T follicular helper cell (primary cell): ENCODE measurements around the gene TMEFF2.

Experiments used
- DNase-seq: peaks from one replicate; pipeline ENCODE4 v3.0.0-alpha.2; 2020; ENCODE audit warnings: low read depth

The TMEFF2 gene

DNA sequence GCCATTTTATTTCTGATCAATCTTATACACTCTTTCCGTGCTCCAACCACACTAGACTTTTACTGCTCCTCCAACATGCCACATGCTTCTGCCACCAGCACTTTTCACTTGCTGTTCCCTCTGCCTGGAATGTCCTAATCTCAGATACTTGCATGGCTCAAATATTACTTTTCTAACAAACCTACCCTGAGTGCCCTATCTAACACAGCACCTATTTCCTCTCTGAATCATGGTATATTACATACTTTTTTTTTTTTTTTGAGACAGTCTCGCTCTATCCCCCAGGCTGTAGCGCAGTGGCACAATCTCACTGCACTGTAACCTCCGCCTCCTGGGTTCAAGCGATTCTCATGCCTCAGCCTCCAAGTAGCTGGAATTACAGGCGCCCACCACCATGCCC, 181.5 kb downstream of the TMEFF2 start:
- no peak for DNase-seq

DNA sequence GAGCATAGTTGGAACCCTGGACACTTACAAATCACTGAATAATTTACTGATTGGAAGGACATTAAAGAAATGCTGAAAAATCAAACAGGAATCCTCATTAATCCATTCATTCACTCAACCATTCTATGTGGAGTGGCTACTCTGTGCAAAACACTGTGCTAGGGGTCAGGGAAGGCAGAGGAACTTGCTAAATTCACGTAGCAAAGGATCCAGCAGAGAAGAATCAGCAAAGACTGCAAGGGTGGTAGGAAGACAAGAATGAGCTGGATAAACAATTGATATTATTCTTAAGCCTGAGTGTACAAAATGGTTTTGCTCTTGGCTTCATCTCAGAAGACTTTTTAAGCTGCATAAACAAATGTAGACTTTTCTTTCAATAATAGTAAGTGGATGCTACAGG, 183.5 kb downstream of the TMEFF2 start:
- no peak for DNase-seq

DNA sequence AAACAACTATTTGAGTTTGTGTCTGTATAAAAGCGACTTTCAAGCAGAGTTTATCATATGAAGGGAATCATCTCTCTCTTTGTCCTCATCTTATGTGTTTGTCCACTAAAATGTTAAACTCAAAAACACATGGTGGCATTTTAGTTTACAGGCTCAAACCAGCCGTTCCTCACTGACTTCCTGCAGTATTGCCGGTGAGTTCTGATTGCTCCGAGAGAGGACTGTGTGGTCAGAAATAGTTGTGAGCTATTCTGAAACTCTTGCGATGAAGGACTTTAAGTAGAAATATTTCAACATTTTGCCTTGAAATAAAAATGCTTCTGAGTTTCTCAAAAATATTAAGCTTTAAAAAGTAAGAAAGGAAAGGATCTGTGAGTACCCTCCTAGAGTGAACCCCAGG, 184.7 kb downstream of the TMEFF2 start:
- DNase-seq = no peak

DNA sequence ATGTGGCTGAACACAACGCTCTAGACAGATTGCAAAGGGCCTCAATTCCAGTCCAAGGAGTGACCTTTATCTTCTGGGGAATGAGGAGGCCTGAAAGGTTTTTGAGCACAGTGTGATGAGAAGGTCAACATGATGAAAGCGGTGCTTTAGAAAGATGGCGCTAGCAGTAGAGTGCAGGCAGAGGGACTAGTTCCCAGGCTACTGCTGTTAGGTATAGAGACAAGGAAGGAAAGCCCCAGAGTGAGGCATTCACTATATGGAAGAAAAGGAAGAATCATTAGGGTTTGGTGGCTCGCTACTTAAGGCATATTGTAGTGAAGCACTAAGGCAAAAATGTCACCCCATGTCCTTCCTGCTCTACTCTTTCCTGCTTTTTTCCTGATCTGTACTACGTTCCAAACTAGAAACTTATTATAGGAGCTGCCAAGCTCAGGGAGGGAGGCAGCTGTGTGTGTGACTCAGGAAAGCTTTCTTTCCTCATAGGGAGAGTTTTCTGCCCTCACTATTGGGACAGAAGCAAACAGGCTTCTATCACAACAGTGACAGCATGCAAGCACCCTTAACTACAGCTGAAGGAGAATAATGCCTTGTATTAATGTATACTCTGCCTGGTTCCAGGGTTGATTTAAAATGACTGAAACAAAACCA, 187.0 kb downstream of the TMEFF2 start:
- DNase-seq = no peak

DNA sequence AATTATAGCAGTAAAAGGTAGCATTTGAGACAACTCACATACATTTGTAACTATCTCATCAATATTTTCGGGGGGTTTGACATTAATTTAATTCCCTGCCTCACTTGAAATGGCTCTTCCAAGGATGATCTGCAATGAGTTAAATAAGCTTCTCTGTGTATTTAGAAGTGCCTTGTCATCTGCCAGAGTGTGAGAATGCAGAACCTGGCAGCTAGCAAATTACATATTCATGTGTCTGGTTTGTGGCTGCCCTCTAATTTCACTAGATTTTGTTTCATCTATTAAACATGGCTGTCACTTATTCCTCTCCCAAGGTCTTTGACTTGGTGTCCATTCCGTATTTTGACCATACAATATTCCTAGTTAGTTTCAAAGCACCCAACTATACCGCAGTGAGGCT, 189.5 kb downstream of the TMEFF2 start:
- no peak for DNase-seq

DNA sequence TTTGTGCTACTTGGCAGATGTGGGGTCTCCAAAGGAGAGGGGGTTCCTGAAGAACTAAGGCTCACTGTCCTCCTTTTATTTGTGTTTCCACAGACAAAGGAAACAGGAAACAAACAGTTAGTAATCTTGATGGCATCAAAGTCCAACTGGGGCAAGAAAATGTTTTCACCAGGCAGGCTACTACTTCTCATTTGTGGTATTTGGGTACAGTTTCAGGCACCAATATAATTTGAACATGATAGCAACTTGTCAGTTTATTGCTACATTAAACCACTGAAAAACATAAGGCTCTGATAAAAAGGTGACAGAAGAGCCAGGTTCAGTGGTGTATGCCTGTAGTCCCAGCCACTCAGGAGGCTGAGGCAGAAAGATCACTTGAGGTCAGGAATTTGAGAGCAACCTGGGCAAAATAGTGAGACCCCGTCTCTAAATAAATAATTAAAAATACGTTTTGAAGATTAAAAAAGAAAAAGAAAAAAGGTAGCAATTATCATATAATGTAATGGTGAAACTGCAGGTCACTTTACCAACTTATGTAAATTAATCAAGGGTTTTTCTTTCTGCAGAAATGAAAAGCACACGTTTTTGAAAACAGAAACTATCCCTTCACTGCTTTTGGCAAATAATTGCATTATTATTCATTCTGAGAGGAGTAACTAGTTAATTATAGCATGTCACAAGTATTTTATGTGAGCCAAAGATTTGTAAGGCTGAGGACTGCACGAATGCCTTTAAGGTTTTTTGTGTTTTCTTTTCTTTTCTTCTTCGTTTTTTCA, 190.4 kb downstream of the TMEFF2 start:
- no peak for DNase-seq

DNA sequence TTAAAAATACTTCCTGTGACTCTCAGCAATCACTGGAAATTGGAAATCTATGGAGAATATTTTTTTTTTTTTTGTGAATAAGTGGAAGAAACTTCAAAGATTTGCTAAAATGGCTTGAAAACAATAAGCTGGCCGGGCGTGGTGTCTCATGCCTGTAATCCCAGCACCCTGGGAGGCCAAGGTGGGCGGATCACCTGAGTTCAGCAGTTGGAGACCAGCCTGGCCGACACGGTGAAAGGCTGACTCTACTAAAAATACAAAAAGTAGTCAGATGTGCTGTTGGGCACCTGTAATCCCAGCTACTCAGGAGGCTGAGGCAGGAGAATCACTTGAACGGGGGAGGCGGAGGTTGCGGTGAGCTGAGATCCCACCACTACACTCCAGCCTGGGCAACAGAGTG, 192.3 kb downstream of the TMEFF2 start:
- no peak for DNase-seq

DNA sequence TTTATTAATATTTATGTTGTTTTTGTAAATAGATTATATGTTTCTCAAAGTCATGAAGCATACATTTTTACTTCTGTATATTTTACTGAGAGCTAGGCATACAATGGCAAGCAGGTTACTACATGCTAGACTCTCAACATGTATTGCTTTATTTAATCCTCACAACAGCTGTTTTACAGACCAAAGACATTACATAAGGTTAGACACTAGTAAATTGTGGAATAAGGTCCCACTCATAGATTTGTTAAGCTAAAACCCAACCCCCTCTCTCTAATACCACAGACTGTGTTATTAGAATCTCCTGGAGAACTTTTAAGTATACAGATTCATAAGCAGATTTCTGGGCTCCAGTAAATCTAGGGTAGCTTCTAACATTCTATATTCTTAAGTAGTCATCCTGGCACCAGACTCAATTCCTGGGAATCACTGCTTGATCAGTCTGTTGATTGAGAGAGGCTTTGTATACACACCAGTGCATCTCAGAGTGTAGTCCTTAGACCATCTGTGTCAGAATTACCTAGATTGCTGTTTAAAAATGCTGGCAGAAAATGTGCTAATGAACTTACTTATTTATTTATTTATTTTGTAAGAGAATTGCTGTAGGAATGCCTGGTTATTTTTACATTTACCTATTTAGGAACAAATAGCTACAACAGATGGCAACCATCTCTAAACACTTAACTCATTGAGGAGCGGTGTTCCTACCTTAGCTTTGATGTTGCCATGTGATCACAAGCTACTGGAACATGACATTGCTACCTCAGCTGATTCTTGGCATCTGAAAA, 194.3 kb downstream of the TMEFF2 start:
- DNase-seq = no peak

DNA sequence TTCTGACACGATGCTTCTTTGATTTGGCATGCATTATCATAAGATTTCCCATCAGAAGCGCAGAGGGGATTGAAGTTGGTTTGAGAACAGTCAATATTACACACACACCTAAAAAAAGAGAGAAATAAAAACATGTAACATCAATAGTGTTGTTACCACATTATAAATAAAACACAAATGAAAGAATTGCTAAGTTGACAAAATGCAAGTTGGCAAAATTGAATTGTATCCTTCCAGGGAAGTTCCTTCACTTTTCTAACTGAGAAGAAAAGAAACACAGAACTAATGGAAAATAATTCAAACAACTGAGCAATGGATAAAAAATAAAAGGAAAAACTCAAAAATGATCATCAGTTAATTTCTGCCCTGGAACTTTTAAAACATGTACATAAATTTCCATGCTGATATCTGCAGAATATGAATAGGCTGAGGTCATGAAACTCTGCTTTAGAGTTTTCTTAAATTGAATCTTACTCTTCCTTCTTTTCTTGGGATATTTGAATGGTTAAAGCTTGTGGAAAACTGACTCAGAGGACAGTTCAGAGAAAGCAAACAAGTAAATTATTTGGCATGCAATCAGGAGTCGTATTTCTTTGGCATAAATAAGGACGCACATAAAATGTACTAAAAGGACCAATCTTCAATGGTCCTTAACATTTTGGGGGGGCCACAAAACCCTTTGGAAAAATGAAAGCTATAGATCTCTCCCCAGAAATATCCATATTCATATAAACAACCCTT, 195.5 kb downstream of the TMEFF2 start:
- no peak for DNase-seq

DNA sequence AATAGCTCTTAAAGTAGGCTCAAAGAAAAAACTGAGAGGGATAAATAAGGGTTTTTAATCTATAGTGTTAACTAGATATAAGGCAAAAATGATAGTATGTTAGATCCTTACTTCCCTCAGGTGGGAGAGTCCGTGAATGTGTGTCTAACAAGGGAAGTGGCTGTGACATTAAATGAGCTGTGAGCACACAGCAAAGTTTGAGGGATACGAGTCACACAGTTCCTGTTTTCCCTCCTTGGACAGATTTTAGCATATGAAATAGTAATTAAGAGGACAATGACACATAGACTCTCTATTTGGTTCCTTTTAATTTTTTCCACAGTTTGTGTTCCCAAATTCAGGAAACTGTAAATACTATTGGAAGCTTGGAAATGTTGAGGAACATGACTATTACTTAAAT, 199.4 kb downstream of the TMEFF2 start:
- no peak for DNase-seq

DNA sequence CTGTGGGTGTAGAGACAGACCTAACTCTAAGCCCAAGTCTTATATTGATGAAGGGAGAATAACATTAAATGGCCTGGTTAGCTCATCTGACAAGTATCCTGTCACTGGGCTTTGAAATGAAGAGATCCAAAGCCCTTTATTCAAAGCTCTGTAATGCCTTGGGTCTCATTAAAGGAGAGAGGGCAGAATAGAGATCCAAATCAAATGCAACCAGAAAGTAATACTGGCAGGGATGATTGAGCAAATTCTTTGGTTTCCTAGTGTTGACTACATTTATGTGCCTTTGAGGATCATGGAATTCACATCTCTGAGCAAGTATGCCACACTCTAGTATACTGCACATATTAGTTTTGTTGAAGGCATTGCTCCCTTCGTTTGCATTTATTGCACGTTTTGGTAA, 200.0 kb downstream of the TMEFF2 start:
- DNase-seq = no peak

DNA sequence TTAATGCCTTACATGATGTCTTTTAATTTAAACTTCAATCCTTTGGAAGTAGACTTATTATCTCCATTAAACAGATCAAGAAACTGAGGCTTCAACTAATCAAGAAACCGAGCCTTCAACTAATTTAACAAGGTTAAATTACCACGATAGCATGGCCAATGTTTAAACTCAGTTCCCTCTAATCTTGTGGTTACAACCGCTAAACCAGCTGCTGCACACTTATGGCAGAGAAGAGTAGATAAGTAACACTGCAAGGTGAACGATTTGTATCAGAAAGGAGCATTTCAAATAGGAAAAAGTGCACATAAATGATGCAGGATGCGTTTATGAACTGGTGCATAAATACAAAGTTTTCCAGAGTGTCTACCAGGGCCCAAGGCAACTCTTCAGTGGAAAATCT, 203.3 kb downstream of the TMEFF2 start:
- no peak for DNase-seq

DNA sequence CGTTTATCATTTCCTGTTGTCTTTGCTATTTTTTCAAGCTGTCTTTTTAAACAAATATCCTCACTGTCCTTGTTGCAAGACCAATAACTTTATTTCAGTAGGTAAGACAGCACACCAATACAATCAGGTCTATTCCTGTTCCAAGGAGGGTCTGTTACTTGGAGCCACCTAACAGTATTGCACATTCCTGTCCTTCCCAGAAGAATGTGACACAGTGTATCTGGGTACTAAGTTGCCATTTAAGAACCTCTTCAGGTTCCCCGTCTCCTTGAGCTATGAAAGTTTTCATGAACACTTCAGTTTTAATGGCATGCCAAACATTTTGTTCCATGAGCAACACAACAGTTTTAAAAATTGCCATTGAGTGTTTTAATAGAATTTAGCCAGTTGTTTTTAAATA, 209.0 kb downstream of the TMEFF2 start:
- no peak for DNase-seq

DNA sequence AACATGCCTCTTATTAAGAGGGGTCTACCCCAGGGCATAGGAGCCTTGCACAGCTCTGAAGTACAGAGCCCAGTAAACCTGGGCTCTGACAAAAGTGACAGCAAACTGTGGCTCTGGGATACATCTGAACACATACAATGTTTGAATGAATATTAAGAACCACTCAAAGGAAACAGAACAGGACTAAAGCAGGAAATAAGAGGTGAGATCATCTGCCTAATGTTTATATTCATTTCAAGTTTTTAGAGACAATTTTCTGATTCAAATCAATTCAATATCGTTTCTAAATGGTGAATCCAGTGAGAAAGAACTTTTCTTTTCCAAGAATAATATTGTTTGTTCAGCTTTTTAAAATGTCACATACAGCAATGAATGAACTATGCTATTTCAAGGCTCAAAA, 211.1 kb downstream of the TMEFF2 start:
- DNase-seq = no peak

DNA sequence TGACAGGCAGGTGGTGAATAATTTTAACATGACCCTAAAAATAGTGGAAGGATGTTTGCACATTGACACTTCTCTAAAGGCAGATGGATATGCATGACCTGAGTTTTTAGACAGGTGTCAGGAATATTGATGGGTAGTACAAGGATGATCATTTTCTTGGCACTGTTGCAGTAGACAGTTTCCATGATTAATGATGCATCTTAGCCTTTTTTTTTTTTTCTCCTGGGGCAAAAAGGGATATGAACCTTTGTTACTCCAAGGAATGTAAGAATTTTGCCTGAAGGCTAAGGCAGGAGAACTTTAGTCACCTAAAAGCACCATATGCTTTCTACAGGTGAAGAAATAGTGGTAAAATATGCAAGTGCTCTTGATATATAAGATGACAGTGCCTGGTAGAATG, 211.5 kb downstream of the TMEFF2 start:
- DNase-seq = no peak

DNA sequence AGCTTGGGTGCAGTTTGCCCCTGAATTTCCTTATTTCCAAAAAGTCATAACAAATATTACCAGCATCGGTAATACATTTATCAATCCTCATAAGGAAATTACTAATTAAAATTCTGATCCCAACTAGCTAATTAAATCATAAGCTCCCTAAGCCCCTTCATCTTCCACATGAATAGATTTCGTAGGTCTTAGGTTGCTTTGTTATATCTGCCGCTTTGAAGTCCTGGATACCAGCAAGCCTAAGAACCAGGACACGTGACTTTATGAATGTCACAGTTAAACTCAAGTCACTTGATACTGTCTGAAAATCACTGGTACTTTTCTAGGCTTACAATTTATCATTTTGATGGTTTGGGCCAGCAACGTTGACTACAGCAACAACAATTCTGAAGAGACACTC, 213.0 kb downstream of the TMEFF2 start:
- no peak for DNase-seq

DNA sequence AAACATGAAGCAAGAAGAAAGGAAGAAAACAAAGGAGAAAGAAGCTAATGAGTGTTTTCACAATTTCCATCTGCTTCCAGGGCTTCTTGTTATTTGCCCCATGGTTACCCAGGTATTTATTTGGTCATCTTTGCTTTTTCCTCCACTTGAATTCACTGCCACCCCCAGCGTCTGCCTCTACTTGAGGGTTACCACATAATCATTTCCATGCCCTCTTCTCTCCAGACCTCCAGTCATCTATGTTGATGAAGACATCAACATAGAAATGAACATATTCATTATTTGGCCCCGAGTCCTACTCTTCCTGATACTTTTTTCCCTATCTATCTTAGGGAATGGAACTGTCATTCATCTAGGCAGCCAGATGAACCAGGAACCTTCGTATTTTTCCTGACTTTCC, 214.2 kb downstream of the TMEFF2 start:
- DNase-seq = no peak

DNA sequence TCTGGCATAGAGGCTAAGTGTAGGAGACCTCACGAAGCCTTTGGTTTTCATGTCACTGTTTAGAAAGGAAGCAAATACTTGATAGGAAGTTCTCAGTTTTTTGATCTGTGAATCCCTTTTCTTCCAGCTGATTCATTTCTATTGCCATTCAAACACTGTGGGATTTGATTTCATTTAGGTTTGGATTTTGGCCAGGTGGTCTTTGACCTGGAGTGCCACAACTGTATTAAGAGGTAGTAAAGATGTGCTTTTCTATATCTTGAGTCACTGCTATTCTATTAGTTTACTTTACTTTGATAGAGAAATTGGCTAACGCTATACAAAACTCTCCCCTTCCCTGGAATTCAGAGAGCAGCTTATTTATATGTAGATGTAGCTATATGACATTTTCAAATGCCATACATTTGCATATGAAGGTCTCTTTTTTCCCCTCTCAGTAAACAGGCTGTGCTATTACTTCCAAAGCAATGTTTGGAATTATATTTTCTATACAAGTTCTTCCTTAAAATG, 215.5 kb downstream of the TMEFF2 start:
- DNase-seq = no peak

DNA sequence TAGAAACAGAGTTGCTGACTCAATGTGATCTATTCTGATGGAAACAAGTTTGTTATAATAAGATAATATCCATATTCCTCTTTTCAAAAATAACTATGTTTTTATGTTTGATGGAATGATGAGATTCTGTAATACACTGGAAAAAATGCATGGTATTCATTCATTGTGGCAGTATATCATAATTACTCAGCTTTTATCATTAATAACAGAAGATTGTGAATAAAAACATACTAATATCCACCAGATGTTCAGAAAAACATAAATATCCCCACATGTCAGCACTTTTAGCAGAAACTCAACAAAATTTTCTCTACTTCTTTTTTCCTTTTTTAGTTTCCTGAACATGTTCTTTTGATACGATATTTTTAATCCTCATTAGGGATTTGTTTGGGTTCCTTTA, 217.0 kb downstream of the TMEFF2 start:
- no peak for DNase-seq

DNA sequence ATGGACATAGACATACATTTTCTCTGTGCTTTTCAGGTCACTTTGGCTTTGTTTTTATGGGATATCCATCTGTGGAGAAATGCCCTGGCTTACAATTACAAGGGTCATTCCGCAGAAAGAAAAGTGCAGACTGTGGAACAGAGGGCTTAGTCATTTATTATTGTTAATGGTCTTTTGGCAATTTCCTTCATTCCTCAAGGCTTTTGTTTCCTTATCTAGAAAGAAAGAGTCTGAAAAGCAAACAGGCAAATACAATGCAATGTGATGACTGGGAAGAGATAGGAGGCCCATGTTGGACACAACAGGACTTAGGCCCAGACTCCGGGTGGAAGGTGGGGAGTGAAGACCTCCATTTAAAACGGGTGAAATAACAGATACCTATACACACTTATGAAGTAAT, 218.3 kb downstream of the TMEFF2 start:
- DNase-seq = no peak

DNA sequence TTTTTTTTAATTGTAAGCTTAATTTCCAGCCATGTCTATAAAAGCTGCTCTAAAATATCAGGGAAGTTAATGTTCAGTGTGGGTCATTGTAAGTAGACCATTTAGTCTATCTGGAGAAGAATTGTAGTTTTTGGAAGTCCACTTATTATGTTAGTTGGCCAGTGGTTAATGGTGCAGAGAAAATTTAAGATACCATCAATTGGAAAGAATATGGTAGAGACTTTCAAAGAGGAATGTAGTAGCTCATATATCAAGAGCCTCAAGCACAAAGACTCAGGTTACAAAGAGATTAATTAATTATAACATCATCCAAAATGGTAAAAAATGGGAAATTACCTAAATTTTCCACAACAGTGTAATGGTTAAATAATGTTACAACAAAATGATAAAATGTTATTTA, 220.1 kb downstream of the TMEFF2 start:
- DNase-seq = no peak

DNA sequence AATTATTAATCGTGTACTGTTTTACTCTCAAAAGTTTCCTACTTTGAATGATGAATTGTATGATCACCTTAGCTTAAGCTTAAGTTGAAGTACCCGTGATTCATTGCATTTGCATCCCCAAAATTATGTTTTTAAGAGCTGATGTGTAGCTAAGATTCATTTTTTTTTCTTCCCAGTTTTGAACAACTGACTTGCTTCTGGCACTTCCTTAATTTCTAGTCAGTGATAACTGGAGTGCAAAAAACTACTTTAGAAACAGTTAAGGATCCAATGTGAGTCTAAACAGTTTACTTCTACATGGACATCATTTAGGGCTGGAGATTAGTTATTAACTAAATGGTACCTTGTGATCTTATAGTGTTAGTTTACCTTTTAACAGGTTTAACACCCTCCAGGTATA, 223.9 kb downstream of the TMEFF2 start:
- DNase-seq = no peak
